SK-N-SH (cell line): Measurements from ENCODE around the gene DNTT. TPM values are rescaled to one million over a fixed set of nuclear protein-coding genes. Genes with fewer than 3 reads are reported as not detected.

Source experiments
- CTCF ChIA-PET: fragments of 300-600, 350-600 bp; formaldehyde crosslinking; extraction: SDS; loops from one replicate; lab custom pipeline; 2021; lab: Yijun Ruan, JAX
- POLR2A ChIA-PET: fragments of 350-600 bp; sonication (Branson Sonifier 250); formaldehyde crosslinking; extraction: SDS; loops from one replicate; lab custom pipeline; 2020; ENCODE audit warnings: antibody characterized with exemption, inconsistent platforms; lab: Yijun Ruan, JAX
- DNase-seq: peaks from one replicate; pipeline ENCODE4 v3.0.0; 2012
- H2AFZ ChIP-seq: fragments of 200-600 bp; sonication (generic); 2 replicates; pipeline ENCODE4 v1.8.1; 2016; ENCODE audit warnings: antibody characterized with exemption, mild to moderate bottlenecking, low read depth
- H3F3A ChIP-seq: fragments of 200-600 bp; sonication (generic); replicated peaks from 2 replicates; pipeline ENCODE3; 2016; ENCODE audit warnings: antibody characterized with exemption, mild to moderate bottlenecking; ENCODE audit not compliant: insufficient read depth
- H3K27ac ChIP-seq, 2 experiments: fragments of 200-500 bp in 1 of 2; fragments of 200-600 bp in 1 of 2; sonication (Bioruptor generic) in 1 of 2; sonication (generic), shearing (Covaris generic) in 1 of 2; 2 replicates each; pipeline versions ENCODE4 v1.5.1 to v1.6.1; 2014 to 2016; ENCODE audit warnings: low read depth in 2 of 2, inconsistent platforms in 1 of 2, low read length in 1 of 2, mild to moderate bottlenecking in 1 of 2, mixed read lengths in 1 of 2
- H3K27me3 ChIP-seq: fragments of 200-600 bp; sonication (generic), shearing (Covaris generic); 2 replicates; pipeline ENCODE4 v1.6.1; 2016; ENCODE audit warnings: mixed run types; ENCODE audit not compliant: insufficient read depth
- H3K36me3 ChIP-seq, 2 experiments: fragments of 200-500 bp in 1 of 2; fragments of 200-600 bp in 1 of 2; sonication (Bioruptor generic) in 1 of 2; sonication (generic) in 1 of 2; replicated peaks in 1 of 2; 2 replicates each; pipeline versions ENCODE3 to v1.5.1; 2014 to 2016; ENCODE audit warnings: low read length in 1 of 2, mild to moderate bottlenecking in 1 of 2; ENCODE audit not compliant: insufficient read depth in 2 of 2, control insufficient read depth in 1 of 2
- H3K4me1 ChIP-seq, 2 experiments: fragments of 200-500 bp in 1 of 2; fragments of 200-600 bp in 1 of 2; sonication (Bioruptor generic) in 1 of 2; sonication (generic), shearing (Covaris generic) in 1 of 2; 2 replicates each; pipeline versions ENCODE4 v1.5.1 to v1.6.1; 2014 to 2016; ENCODE audit warnings: low read depth in 1 of 2, low read length in 1 of 2, mixed run types in 1 of 2; ENCODE audit not compliant: insufficient read depth in 2 of 2, control insufficient read depth in 1 of 2
- H3K4me2 ChIP-seq: fragments of 200-600 bp; sonication (generic), shearing (Covaris generic); 2 replicates; pipeline ENCODE4 v1.6.1; 2017; ENCODE audit warnings: mixed run types
- H3K4me3 ChIP-seq, 2 experiments: fragments of 200-500 bp in 1 of 2; fragments of 200-600 bp in 1 of 2; sonication (Bioruptor generic) in 1 of 2; sonication (generic), shearing (Covaris generic) in 1 of 2; 2 replicates each; pipeline versions ENCODE4 v1.5.1 to v1.8.1; 2014 to 2016; ENCODE audit warnings: low read depth in 2 of 2, inconsistent platforms in 1 of 2, low read length in 1 of 2, mild to moderate bottlenecking in 1 of 2, mixed read lengths in 1 of 2, moderate library complexity in 1 of 2
- H3K79me2 ChIP-seq: fragments of 200-600 bp; sonication (generic); 2 replicates; pipeline ENCODE4 v1.8.1; 2017; ENCODE audit warnings: mild to moderate bottlenecking; ENCODE audit not compliant: insufficient read depth
- H3K9ac ChIP-seq: fragments of 200-600 bp; sonication (generic); 2 replicates; pipeline ENCODE4 v1.6.1; 2017; ENCODE audit warnings: mixed run types
- H3K9me2 ChIP-seq: fragments of 200-600 bp; sonication (generic); 2 replicates; pipeline ENCODE4 v1.6.1; 2017; ENCODE audit warnings: mixed run types
- H3K9me3 ChIP-seq: fragments of 200-600 bp; sonication (generic); 2 replicates; pipeline ENCODE4 v1.6.1; 2017; ENCODE audit warnings: mixed run types, mild to moderate bottlenecking, moderate library complexity
- H4K20me1 ChIP-seq: fragments of 200-600 bp; sonication (generic); 2 replicates; pipeline ENCODE4 v1.6.1; 2017; ENCODE audit warnings: mild to moderate bottlenecking, mixed run types; ENCODE audit not compliant: insufficient read depth
- ELF1 ChIP-seq: IDR thresholded peaks from 2 replicates; pipeline ENCODE4 v1.4.0; 2012
- EP300 ChIP-seq, 2 experiments: IDR thresholded peaks; 2 replicates each; pipeline versions ENCODE4 v1.4.0 to v1.6.1; 2012; ENCODE audit warnings: borderline replicate concordance in 1 of 2, low read depth in 1 of 2, low read length in 1 of 2
- EZH2phosphoT487 ChIP-seq: fragments of 200-600 bp; sonication (generic); IDR thresholded peaks from 2 replicates; pipeline ENCODE4 v1.6.1; 2017; ENCODE audit warnings: low read depth, mixed run types, mild to moderate bottlenecking, antibody characterized with exemption, moderate library complexity, borderline replicate concordance
- FOXJ3 ChIP-seq: sonication (generic); formaldehyde crosslinking; IDR thresholded peaks from 2 replicates; pipeline ENCODE4 v1.5.1; 2020; ENCODE audit warnings: mild to moderate bottlenecking, missing genetic modification reagents
- GATA2 ChIP-seq: sonication (generic); formaldehyde crosslinking; IDR thresholded peaks from 2 replicates; pipeline ENCODE4 v1.5.0; 2020; ENCODE audit warnings: mild to moderate bottlenecking, missing genetic modification reagents
- IRF3 ChIP-seq: fragments of 150-350 bp; IDR thresholded peaks from 2 replicates; pipeline ENCODE4 v1.6.1; 2016; ENCODE audit warnings: mild to moderate bottlenecking, low read depth, low read length
- JUND ChIP-seq: IDR thresholded peaks from 2 replicates; pipeline ENCODE4 v1.4.0; 2012
- MXI1 ChIP-seq: IDR thresholded peaks from 2 replicates; pipeline ENCODE4 v1.6.1; 2012; ENCODE audit warnings: mild to moderate bottlenecking, low read depth, low read length, improper control_type of control experiment
- NFIC ChIP-seq: IDR thresholded peaks from 2 replicates; pipeline ENCODE4 v1.4.0; 2012; ENCODE audit warnings: borderline replicate concordance
- NRF1 ChIP-seq: IDR thresholded peaks from 2 replicates; pipeline ENCODE4 v1.6.1; 2012; ENCODE audit warnings: low read depth, mild to moderate bottlenecking, low read length
- PBX3 ChIP-seq: IDR thresholded peaks from 2 replicates; pipeline ENCODE4; 2012
- POLR2AphosphoS5 ChIP-seq: IDR thresholded peaks from 2 replicates; pipeline ENCODE4 v1.6.1; 2012; ENCODE audit warnings: low read depth, low read length
- REST ChIP-seq: IDR thresholded peaks from 2 replicates; pipeline ENCODE4 v1.6.1; 2012; ENCODE audit warnings: mild to moderate bottlenecking, low read depth, low read length, moderate library complexity
- RFX5 ChIP-seq: IDR thresholded peaks from 2 replicates; pipeline ENCODE4 v1.6.1; 2012; ENCODE audit warnings: mild to moderate bottlenecking, improper control_type of control experiment, low read length
- SMC3 ChIP-seq: IDR thresholded peaks from 2 replicates; pipeline ENCODE4 v1.6.1; 2012; ENCODE audit warnings: low read depth, low read length, improper control_type of control experiment
- TAF1 ChIP-seq: IDR thresholded peaks from 2 replicates; pipeline ENCODE4 v1.6.1; 2012; ENCODE audit warnings: low read depth, mild to moderate bottlenecking, low read length, moderate library complexity, borderline replicate concordance
- TEAD4 ChIP-seq: IDR thresholded peaks from 2 replicates; pipeline ENCODE4 v1.4.0; 2012; ENCODE audit warnings: mild to moderate bottlenecking, borderline replicate concordance; ENCODE audit not compliant: insufficient read depth
- USF1 ChIP-seq: IDR thresholded peaks from 2 replicates; pipeline ENCODE4 v1.4.0; 2012; ENCODE audit warnings: low read depth, borderline replicate concordance
- USF2 ChIP-seq: fragments of 150-350 bp; IDR thresholded peaks from 2 replicates; pipeline ENCODE4 v1.6.1; 2017; ENCODE audit warnings: antibody characterized with exemption, low read length, low read depth, borderline replicate concordance
- YY1 ChIP-seq: IDR thresholded peaks from 2 replicates; pipeline ENCODE4 v1.4.0; 2012; ENCODE audit warnings: low read depth, mild to moderate bottlenecking
- WGBS: methylation state at CpG from one replicate; pipeline ENCODE4 v1.1.6; 2017; ENCODE audit warnings: low lambda C conversion rate; 5-methylcytosine and 5-hydroxymethylcytosine counted together
- polyA plus RNA-seq, 3 experiments: library from polyadenylated mRNA; depleted of rRNA; stranded (reverse); fragments of >200 nt; gene quantifications; 2 replicates each; pipeline ENCODE4 v1.2.3, GENCODE V29; 2012

DNTT gene
- polyA plus RNA-seq, 1 of the 3 experiments (the other 2 are of a cell fraction) = not detected

GRCh38 chr10:96275685-96276418 lies 28.4 kb upstream of the DNTT start:
- H3F3A ChIP-seq = no peaks in the 10 kb centered on the region
- H3K4me1 ChIP-seq = no peaks in the 10 kb centered on the region
- H3K79me2 ChIP-seq = no peaks in the 10 kb centered on the region
- CTCF ChIA-PET = interaction anchor here (0.7 to 2.5 kb wide), 3 partner anchors 9 to 47 kb away, joined by 3 to 12 read pairs (median 3); no protein-coding TSS in a partner anchor
- WGBS = 54% methylated on average over 2 of the region's 2 CpGs
- H2AFZ ChIP-seq = no peak overlapping the region
- H3K9ac ChIP-seq = no peak overlapping the region
- H3K4me2 ChIP-seq = no peak overlapping the region
- H3K27ac ChIP-seq = no peak overlapping the region
- no peak for DNase-seq
- H3K9me2 ChIP-seq = no peaks in the 10 kb centered on the region
- no peak for TF ChIP-seq TAF1
- TF ChIP-seq EP300 (IDR thresholded peaks at IDR 0.05; ENCODE audit: borderline replicate concordance in 1 of 2, low read depth in 1 of 2, low read length in 1 of 2) = no peak
- TF ChIP-seq USF2 = no peak
- no peak for TF ChIP-seq ELF1
- no peak for TF ChIP-seq JUND
- TF ChIP-seq MXI1 = no peak
- TF ChIP-seq TEAD4 = no peak
- TF ChIP-seq POLR2AphosphoS5 = no peak
- no peak for TF ChIP-seq FOXJ3
- TF ChIP-seq GATA2 = no peak
- TF ChIP-seq REST = no peak
- no peak for TF ChIP-seq YY1
- TF ChIP-seq NRF1 = no peak
- TF ChIP-seq RFX5 = no peak
- TF ChIP-seq IRF3 = no peak
- TF ChIP-seq EZH2phosphoT487 = no peak
- TF ChIP-seq SMC3 = no peak
- TF ChIP-seq USF1 = no peak
- TF ChIP-seq PBX3 = no peak
- no peak for TF ChIP-seq NFIC
- H3K4me3 ChIP-seq = no peak overlapping the region
- POLR2A ChIA-PET = no interaction called here
- H4K20me1 ChIP-seq = no peaks in the 10 kb centered on the region
- no peaks in the 10 kb centered on the region for H3K27me3 ChIP-seq
- no peaks in the 10 kb centered on the region for H3K9me3 ChIP-seq
- no peaks in the 10 kb centered on the region for H3K36me3 ChIP-seq
